DND-41 (cell line): ENCODE measurements around the gene TEX44.
A peak's percentile ranks its signal among the peaks of the same experiment; 100 is the strongest.

ENCODE experiments used
- EZH2 ChIP-seq: IDR thresholded peaks from 3 replicates; pipeline ENCODE4 v1.6.1; 2012; ENCODE audit warnings: borderline replicate concordance, low read depth, mild to moderate bottlenecking, moderate library complexity, low read length, inconsistent platforms; ENCODE audit not compliant: severe bottlenecking
- TF ChIP-seq, protein P1 (sequence below): IDR thresholded peaks from 2 replicates; pipeline ENCODE4 v1.5.1; 2012; ENCODE audit warnings: borderline replicate concordance, low read length, moderate library complexity, mild to moderate bottlenecking; ENCODE audit not compliant: poor library complexity, severe bottlenecking; ENCODE audit errors: extremely low read depth

DNA sequence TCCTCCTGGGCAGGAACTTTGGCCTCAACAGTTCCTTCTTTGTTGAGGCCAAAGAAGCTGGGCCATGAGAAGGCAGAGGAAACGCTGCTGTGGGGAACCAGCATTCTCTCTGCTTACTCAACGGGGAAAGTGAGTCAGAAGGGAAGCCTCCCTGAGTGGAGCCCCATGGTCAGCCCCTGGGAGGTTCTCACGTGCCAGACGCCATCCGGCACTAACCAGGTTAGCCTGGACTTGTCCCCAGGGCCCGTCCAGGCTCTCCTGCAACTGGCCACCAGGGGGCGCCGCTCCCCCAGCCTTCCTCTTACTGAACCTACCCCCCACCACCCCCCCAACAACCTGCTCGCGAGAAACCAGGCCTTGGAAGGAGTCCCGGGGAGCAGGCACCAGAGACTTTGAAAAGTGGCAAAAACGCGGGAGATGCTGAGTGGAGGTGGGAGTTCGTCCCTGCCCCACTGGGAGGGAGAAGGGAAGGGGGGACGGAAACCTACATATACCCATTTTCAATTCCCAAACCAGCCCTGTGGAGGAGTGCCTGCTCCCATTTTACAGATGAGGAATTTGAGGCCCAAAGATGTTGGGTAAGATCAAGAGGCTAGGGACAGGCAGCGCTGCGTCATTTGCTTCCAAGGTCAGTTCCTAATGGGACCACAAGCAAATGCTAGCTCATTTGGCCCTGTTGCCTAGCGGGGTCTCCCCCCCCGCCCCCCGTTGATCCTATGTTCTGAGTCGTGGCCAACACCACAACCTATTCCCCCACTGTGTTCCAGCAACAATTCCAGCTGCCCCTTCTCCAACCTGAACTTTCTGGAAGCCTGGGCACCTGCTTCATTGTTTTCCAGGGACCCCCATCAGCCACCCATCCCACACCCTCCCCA, 20.0 kb downstream of the TEX44 start:
- TF ChIP-seq, protein P1, sequence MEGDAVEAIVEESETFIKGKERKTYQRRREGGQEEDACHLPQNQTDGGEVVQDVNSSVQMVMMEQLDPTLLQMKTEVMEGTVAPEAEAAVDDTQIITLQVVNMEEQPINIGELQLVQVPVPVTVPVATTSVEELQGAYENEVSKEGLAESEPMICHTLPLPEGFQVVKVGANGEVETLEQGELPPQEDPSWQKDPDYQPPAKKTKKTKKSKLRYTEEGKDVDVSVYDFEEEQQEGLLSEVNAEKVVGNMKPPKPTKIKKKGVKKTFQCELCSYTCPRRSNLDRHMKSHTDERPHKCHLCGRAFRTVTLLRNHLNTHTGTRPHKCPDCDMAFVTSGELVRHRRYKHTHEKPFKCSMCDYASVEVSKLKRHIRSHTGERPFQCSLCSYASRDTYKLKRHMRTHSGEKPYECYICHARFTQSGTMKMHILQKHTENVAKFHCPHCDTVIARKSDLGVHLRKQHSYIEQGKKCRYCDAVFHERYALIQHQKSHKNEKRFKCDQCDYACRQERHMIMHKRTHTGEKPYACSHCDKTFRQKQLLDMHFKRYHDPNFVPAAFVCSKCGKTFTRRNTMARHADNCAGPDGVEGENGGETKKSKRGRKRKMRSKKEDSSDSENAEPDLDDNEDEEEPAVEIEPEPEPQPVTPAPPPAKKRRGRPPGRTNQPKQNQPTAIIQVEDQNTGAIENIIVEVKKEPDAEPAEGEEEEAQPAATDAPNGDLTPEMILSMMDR: peak; percentile 95
- TF ChIP-seq EZH2: no peak
